Chondrocyte (in vitro differentiated cells): ENCODE measurements around the gene LRRC1. TPM values are rescaled to one million over a fixed set of nuclear protein-coding genes. Genes with fewer than 3 reads are reported as not detected.

ENCODE experiments used
- DNase-seq: peaks from one replicate; pipeline ENCODE4 v3.0.0; 2021; ENCODE audit warnings: mixed read lengths, low spot score
- H3K27ac Mint-ChIP-seq: one replicate; pipeline ENCODE4 v1.8.0; 2021; ENCODE audit warnings: mild to moderate bottlenecking, moderate library complexity, mixed read lengths; ENCODE audit not compliant: unreplicated experiment
- H3K27me3 Mint-ChIP-seq: 2 replicates; pipeline ENCODE4 v1.8.0; 2021; ENCODE audit warnings: low read depth, mixed read lengths
- H3K36me3 Mint-ChIP-seq: 2 replicates; pipeline ENCODE4 v1.8.0; 2021; ENCODE audit warnings: low read depth, mixed read lengths
- H3K4me1 Mint-ChIP-seq: 2 replicates; pipeline ENCODE4 v1.8.0; 2021; ENCODE audit warnings: low read depth, mild to moderate bottlenecking, mixed read lengths
- H3K4me3 Mint-ChIP-seq: one replicate; pipeline ENCODE4 v1.8.0; 2021; ENCODE audit warnings: mild to moderate bottlenecking, moderate library complexity, mixed read lengths; ENCODE audit not compliant: unreplicated experiment
- H3K9me3 Mint-ChIP-seq: 2 replicates; pipeline ENCODE4 v1.8.0; 2021; ENCODE audit warnings: low read depth, mixed read lengths
- total RNA-seq: library from RNA; stranded (reverse); gene quantifications from 3 replicates; pipeline ENCODE4 v1.2.1, GENCODE V29; 2021
- TF ChIP-seq, protein P1 (sequence below): fragments of 200-600 bp; sonication (generic); IDR thresholded peaks from 2 replicates; pipeline ENCODE4 v1.5.0; 2021; ENCODE audit warnings: antibody characterized with exemption, mild to moderate bottlenecking, moderate library complexity

Gene LRRC1
- total RNA-seq, 1 donor from 2014 or later, result 10.4 TPM

DNA sequence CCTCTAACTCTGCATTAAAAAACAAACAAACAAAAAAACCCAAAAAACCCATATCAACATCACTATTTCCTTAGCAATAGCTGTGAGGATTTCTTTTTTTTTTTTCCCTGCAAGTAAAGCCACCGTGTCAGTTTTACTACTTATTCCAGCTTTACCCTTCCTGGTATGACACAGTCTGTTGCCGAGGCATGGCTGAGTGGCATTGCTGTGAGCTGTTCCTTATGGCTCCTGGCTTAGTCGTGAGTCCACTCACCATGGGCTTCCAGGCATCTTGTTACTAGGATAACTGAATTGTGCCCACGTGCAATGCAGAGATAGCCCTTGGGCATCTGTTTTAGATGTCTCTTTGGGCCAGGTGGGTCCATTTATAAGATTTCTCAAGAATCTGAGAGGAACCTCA lies 84.8 kb downstream of the LRRC1 start:
- Mint-ChIP-seq H3K9me3 (peaks cover 6% of the 10 kb centered on the region), H3K27me3 (no peaks in the 10 kb centered on the region), H3K36me3 (peaks cover 7% of the 10 kb centered on the region), H3K27ac (no peak overlapping the region), H3K4me1 (peaks cover 21% of the 10 kb centered on the region), H3K4me3 (no peak overlapping the region)
- DNase-seq, result no peak
- TF ChIP-seq, protein P1, sequence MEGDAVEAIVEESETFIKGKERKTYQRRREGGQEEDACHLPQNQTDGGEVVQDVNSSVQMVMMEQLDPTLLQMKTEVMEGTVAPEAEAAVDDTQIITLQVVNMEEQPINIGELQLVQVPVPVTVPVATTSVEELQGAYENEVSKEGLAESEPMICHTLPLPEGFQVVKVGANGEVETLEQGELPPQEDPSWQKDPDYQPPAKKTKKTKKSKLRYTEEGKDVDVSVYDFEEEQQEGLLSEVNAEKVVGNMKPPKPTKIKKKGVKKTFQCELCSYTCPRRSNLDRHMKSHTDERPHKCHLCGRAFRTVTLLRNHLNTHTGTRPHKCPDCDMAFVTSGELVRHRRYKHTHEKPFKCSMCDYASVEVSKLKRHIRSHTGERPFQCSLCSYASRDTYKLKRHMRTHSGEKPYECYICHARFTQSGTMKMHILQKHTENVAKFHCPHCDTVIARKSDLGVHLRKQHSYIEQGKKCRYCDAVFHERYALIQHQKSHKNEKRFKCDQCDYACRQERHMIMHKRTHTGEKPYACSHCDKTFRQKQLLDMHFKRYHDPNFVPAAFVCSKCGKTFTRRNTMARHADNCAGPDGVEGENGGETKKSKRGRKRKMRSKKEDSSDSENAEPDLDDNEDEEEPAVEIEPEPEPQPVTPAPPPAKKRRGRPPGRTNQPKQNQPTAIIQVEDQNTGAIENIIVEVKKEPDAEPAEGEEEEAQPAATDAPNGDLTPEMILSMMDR, result no peak

DNA sequence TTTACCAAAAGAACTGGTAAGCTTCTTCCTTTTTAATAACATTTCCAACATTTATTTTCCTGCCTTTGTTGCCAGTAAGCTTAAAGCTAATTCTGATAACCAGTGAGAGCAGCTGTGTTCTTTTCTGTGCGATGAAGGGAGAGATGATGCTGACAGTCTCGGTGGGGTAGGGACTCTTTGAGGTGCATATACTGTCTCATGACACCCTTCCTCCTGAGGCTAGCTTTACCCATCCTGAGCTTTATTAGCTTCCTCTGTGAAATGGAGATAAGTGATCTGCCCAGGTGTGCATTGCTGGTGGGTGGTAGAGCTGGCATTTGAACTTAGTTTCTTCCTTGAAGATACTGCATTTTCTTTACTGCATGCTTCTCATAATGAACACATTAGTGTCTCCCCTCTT lies 92.5 kb downstream of the LRRC1 start:
- Mint-ChIP-seq H3K36me3 (peaks cover 8% of the 10 kb centered on the region), H3K27ac (no peak overlapping the region), H3K4me1 (peaks cover 8% of the 10 kb centered on the region), H3K4me3 (no peak overlapping the region), H3K9me3 (peaks cover 2% of the 10 kb centered on the region), H3K27me3 (no peaks in the 10 kb centered on the region)
- TF ChIP-seq, protein P1, result no peak
- DNase-seq, result no peak

DNA sequence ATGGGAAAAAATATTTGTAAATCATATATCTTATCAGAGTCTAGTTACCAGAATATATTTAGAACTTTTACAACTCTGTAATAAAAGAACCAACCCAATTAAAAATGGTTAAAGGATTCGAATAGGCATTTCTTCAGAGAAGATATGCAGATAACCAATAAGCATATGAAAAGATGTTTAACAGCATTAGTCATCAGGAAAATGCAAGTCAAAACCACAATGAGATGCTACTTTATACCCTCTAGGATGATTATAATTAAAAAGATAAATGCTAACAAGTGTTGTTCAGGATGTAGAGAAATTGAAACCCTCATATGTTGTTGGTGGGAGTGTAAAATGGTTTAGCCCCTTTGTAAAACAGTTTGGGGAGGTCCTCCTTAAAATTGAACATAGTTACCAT lies 94.1 kb downstream of the LRRC1 start:
- H3K36me3 Mint-ChIP-seq, result peaks cover 5% of the 10 kb centered on the region
- H3K27me3 Mint-ChIP-seq, result no peaks in the 10 kb centered on the region
- H3K27ac Mint-ChIP-seq, result no peak overlapping the region
- peaks cover 2% of the 10 kb centered on the region for H3K9me3 Mint-ChIP-seq
- H3K4me1 Mint-ChIP-seq, result peaks cover 10% of the 10 kb centered on the region
- H3K4me3 Mint-ChIP-seq, result no peak overlapping the region
- DNase-seq, result no peak
- TF ChIP-seq, protein P1, result no peak

DNA sequence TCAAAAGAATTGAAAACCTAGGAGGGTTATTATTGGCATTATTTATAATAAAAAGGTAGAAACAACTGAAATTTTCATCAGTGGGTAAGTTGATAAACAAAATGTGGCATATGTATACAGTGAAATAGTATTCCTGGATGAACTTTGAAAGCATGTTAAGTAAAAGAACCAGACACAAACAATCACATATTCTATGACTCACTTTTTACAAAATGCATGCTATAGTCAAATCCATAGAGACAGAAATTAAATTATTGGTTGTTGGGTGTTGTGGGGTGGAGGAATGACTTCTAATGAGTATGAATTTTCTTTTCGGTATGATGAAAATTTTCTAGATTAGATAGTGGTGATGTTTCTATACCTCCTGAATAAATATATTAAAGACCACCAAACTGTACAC lies 94.6 kb downstream of the LRRC1 start:
- no peak overlapping the region for H3K27ac Mint-ChIP-seq
- H3K4me1 Mint-ChIP-seq, result peaks cover 15% of the 10 kb centered on the region
- H3K9me3 Mint-ChIP-seq, result peaks cover 2% of the 10 kb centered on the region
- H3K4me3 Mint-ChIP-seq, result no peak overlapping the region
- peaks cover 5% of the 10 kb centered on the region for H3K36me3 Mint-ChIP-seq
- TF ChIP-seq, protein P1, result no peak
- no peak for DNase-seq
- H3K27me3 Mint-ChIP-seq, result no peaks in the 10 kb centered on the region

DNA sequence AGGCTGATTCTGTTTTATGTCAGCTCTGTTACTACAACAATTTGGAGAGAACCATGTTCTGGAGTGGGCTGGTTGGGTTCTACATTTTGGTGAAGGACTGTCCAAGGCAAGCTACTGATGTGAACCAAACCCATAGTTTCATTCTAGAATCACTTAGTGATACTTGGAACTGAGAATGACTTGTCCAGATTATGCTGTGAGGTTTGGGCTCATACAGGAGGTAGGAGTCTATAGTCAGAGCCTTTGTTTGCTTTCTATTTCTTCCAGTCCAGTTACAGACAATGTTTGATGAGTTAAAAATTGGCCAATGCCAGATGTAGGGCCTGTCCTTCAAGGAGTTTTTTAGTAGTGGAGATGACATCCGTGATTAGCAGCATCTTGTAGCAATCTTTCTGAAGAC lies 97.9 kb downstream of the LRRC1 start:
- H3K36me3 Mint-ChIP-seq, result peaks cover 6% of the 10 kb centered on the region
- H3K4me1 Mint-ChIP-seq, result peaks cover 44% of the 10 kb centered on the region
- no peaks in the 10 kb centered on the region for H3K27me3 Mint-ChIP-seq
- H3K27ac Mint-ChIP-seq, result no peak overlapping the region
- TF ChIP-seq, protein P1, result no peak
- peaks cover 2% of the 10 kb centered on the region for H3K9me3 Mint-ChIP-seq
- no peak for DNase-seq
- no peak overlapping the region for H3K4me3 Mint-ChIP-seq
